ENCODE data around the gene CC2D2A.

The CC2D2A gene

GRCh38 chr4:15544248-15544729 is 74.6 kb downstream of the CC2D2A start:
- H3K9me3 ChIP-seq (replicated peaks; ENCODE audit: low read length): no peaks in the 10 kb centered on the region
- H3K4me3 ChIP-seq (ENCODE audit: low read length): no peak overlapping the region
- no peak overlapping the region for H3K4me2 ChIP-seq (ENCODE audit: low read length)
- H3K36me3 ChIP-seq (ENCODE audit: insufficient read depth, low read length): peaks cover 11% of the 10 kb centered on the region
- no peaks in the 10 kb centered on the region for H3K27me3 ChIP-seq (ENCODE audit: control insufficient read depth, insufficient read depth, low read length)
- H3K9ac ChIP-seq (ENCODE audit: low read depth, low read length): no peak overlapping the region
- H3K4me1 ChIP-seq (ENCODE audit: control insufficient read depth, insufficient read depth, low read length): no peaks in the 10 kb centered on the region

DNA sequence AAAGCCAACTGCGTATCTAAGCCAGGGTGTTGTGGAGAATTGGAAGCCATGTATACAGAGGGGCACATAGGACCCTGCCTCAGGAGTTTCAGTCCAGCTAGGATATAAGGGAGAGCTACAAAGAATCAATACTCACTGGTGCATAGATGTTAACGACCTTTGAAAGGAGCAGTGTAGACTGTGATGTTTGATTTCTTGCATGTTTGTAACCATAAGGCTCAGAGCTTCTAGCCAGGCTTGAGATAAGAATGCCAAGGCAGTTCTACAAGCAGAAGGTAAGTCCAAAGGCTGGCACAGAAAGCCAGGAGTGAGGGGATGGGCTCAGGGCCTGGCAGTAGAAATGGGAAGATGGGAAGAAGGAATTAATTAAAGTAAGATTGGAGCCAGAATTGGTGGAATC is 75.7 kb downstream of the CC2D2A start:
- H3K36me3 ChIP-seq (ENCODE audit: insufficient read depth, low read length): peaks cover 8% of the 10 kb centered on the region

GRCh38 chr4:15547392-15547791 is 77.7 kb downstream of the CC2D2A start:
- Histone ChIP-seq H3K4me2 (ENCODE audit: low read length) (no peak overlapping the region), H3K9ac (ENCODE audit: low read depth, low read length) (no peak overlapping the region), H3K36me3 (ENCODE audit: insufficient read depth, low read length) (peaks cover 6% of the 10 kb centered on the region), H3K9me3 (replicated peaks; ENCODE audit: low read length) (no peaks in the 10 kb centered on the region), H3K4me1 (ENCODE audit: control insufficient read depth, insufficient read depth, low read length) (no peaks in the 10 kb centered on the region), H3K27me3 (ENCODE audit: control insufficient read depth, insufficient read depth, low read length) (no peaks in the 10 kb centered on the region), H3K4me3 (ENCODE audit: low read length) (no peak overlapping the region)

More for the DNA sequence above, 75.7 kb downstream of the CC2D2A start:
- no peaks in the 10 kb centered on the region for H3K9me3 ChIP-seq (replicated peaks; ENCODE audit: low read length)
- H3K4me3 ChIP-seq (ENCODE audit: low read length): no peak overlapping the region
- no peaks in the 10 kb centered on the region for H3K4me1 ChIP-seq (ENCODE audit: control insufficient read depth, insufficient read depth, low read length)
- no peak overlapping the region for H3K9ac ChIP-seq (ENCODE audit: low read depth, low read length)
- H3K27me3 ChIP-seq (ENCODE audit: control insufficient read depth, insufficient read depth, low read length): no peaks in the 10 kb centered on the region
- H3K4me2 ChIP-seq (ENCODE audit: low read length): no peak overlapping the region

GRCh38 chr4:15550491-15550890 is 80.8 kb downstream of the CC2D2A start:
- peaks cover 9% of the 10 kb centered on the region for H3K36me3 ChIP-seq (ENCODE audit: insufficient read depth, low read length)
- no peak overlapping the region for H3K4me2 ChIP-seq (ENCODE audit: low read length)
- no peaks in the 10 kb centered on the region for H3K9me3 ChIP-seq (replicated peaks; ENCODE audit: low read length)
- no peak overlapping the region for H3K4me3 ChIP-seq (ENCODE audit: low read length)
- H3K4me1 ChIP-seq (ENCODE audit: control insufficient read depth, insufficient read depth, low read length): no peaks in the 10 kb centered on the region
- H3K9ac ChIP-seq (ENCODE audit: low read depth, low read length): no peak overlapping the region
- no peaks in the 10 kb centered on the region for H3K27me3 ChIP-seq (ENCODE audit: control insufficient read depth, insufficient read depth, low read length)

- Histone ChIP-seq H3K4me1 (ENCODE audit: control insufficient read depth, insufficient read depth, low read length) (no peaks in the 10 kb centered on the region), H3K27me3 (ENCODE audit: control insufficient read depth, insufficient read depth, low read length) (no peaks in the 10 kb centered on the region), H3K4me2 (ENCODE audit: low read length) (no peak overlapping the region), H3K36me3 (ENCODE audit: insufficient read depth, low read length) (peaks cover 16% of the 10 kb centered on the region), H3K9me3 (replicated peaks; ENCODE audit: low read length) (no peaks in the 10 kb centered on the region), H3K9ac (ENCODE audit: low read depth, low read length) (no peak overlapping the region), H3K4me3 (ENCODE audit: low read length) (no peak overlapping the region)
Measured at GRCh38 chr4:15551740-15552446, 82.2 kb downstream of the CC2D2A start.

GRCh38 chr4:15552557-15553362 is 83.1 kb downstream of the CC2D2A start:
- Histone ChIP-seq H3K4me1 (ENCODE audit: control insufficient read depth, insufficient read depth, low read length) (no peaks in the 10 kb centered on the region), H3K9me3 (replicated peaks; ENCODE audit: low read length) (no peaks in the 10 kb centered on the region), H3K4me2 (ENCODE audit: low read length) (no peak overlapping the region), H3K4me3 (ENCODE audit: low read length) (no peak overlapping the region), H3K9ac (ENCODE audit: low read depth, low read length) (no peak overlapping the region), H3K27me3 (ENCODE audit: control insufficient read depth, insufficient read depth, low read length) (no peaks in the 10 kb centered on the region), H3K36me3 (ENCODE audit: insufficient read depth, low read length) (peaks cover 20% of the 10 kb centered on the region)

- no peak overlapping the region for H3K4me3 ChIP-seq (ENCODE audit: low read length)
- H3K36me3 ChIP-seq (ENCODE audit: insufficient read depth, low read length): peaks cover 41% of the 10 kb centered on the region
Measured at GRCh38 chr4:15556511-15557092, 86.9 kb downstream of the CC2D2A start.

GRCh38 chr4:15557786-15558550 is 88.3 kb downstream of the CC2D2A start:
- H3K9me3 ChIP-seq (replicated peaks; ENCODE audit: low read length): no peaks in the 10 kb centered on the region

More at GRCh38 chr4:15556511-15557092, 86.9 kb downstream of the CC2D2A start:
- no peaks in the 10 kb centered on the region for H3K4me1 ChIP-seq (ENCODE audit: control insufficient read depth, insufficient read depth, low read length)
- H3K4me2 ChIP-seq (ENCODE audit: low read length): no peak overlapping the region
- H3K9me3 ChIP-seq (replicated peaks; ENCODE audit: low read length): no peaks in the 10 kb centered on the region
- H3K9ac ChIP-seq (ENCODE audit: low read depth, low read length): no peak overlapping the region
- H3K27me3 ChIP-seq (ENCODE audit: control insufficient read depth, insufficient read depth, low read length): no peaks in the 10 kb centered on the region

DNA sequence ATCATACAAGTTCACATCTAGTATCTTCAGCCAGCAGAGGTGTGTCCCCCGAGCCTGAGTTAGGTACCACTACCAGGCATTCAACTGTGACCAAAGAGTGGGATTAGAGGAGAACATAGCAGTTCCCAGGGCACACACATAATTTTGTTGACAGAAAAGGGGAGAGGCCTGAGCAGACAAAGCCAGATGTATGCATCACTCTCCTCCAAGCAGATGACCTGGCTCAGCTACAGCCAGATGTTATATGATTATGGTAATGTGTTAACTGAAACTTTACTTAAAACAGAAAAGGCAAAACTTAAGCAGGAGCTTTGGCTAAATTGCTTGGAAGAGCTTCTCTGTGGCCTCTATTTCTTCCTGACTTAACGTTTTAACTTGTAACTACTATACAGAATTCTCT is 88.9 kb downstream of the CC2D2A start:
- Histone ChIP-seq H3K4me1 (ENCODE audit: control insufficient read depth, insufficient read depth, low read length) (no peaks in the 10 kb centered on the region), H3K4me2 (ENCODE audit: low read length) (no peak overlapping the region), H3K36me3 (ENCODE audit: insufficient read depth, low read length) (peaks cover 46% of the 10 kb centered on the region), H3K9ac (ENCODE audit: low read depth, low read length) (no peak overlapping the region), H3K9me3 (replicated peaks; ENCODE audit: low read length) (no peaks in the 10 kb centered on the region), H3K4me3 (ENCODE audit: low read length) (no peak overlapping the region), H3K27me3 (ENCODE audit: control insufficient read depth, insufficient read depth, low read length) (no peaks in the 10 kb centered on the region)

More at GRCh38 chr4:15557786-15558550, 88.3 kb downstream of the CC2D2A start:
- no peak overlapping the region for H3K4me2 ChIP-seq (ENCODE audit: low read length)
- no peak overlapping the region for H3K4me3 ChIP-seq (ENCODE audit: low read length)
- H3K9ac ChIP-seq (ENCODE audit: low read depth, low read length): no peak overlapping the region
- no peaks in the 10 kb centered on the region for H3K4me1 ChIP-seq (ENCODE audit: control insufficient read depth, insufficient read depth, low read length)
- no peaks in the 10 kb centered on the region for H3K27me3 ChIP-seq (ENCODE audit: control insufficient read depth, insufficient read depth, low read length)
- peaks cover 44% of the 10 kb centered on the region for H3K36me3 ChIP-seq (ENCODE audit: insufficient read depth, low read length)

DNA sequence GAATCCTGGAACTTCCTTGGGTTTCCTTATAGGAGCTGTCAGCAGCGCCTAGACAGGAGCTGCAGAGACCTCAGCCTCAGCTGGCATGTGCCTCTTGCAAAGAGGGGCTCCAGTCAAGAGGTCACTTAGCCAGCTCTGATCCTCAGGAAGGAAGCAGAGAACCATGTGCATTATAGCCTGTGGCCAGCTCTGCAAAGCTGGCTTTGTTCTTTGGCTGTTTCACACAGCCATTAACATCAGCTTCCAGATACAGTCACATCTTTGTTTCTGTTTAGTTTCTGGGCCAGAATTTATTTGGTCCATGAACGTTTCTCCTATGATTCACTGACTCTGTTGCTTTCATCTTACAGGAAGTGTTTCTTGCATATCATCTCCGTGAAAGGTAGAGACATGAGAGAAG is 92.4 kb downstream of the CC2D2A start:
- no peaks in the 10 kb centered on the region for H3K27me3 ChIP-seq (ENCODE audit: control insufficient read depth, insufficient read depth, low read length)
- H3K9ac ChIP-seq (ENCODE audit: low read depth, low read length): no peak overlapping the region
- H3K4me3 ChIP-seq (ENCODE audit: low read length): no peak overlapping the region
- no peaks in the 10 kb centered on the region for H3K4me1 ChIP-seq (ENCODE audit: control insufficient read depth, insufficient read depth, low read length)
- H3K36me3 ChIP-seq (ENCODE audit: insufficient read depth, low read length): peaks cover 44% of the 10 kb centered on the region
- no peak overlapping the region for H3K4me2 ChIP-seq (ENCODE audit: low read length)
- no peaks in the 10 kb centered on the region for H3K9me3 ChIP-seq (replicated peaks; ENCODE audit: low read length)

GRCh38 chr4:15562623-15563022 is 92.9 kb downstream of the CC2D2A start:
- no peak overlapping the region for H3K9ac ChIP-seq (ENCODE audit: low read depth, low read length)
- H3K36me3 ChIP-seq (ENCODE audit: insufficient read depth, low read length): peaks cover 46% of the 10 kb centered on the region
- H3K27me3 ChIP-seq (ENCODE audit: control insufficient read depth, insufficient read depth, low read length): no peaks in the 10 kb centered on the region
- H3K4me3 ChIP-seq (ENCODE audit: low read length): no peak overlapping the region
- no peaks in the 10 kb centered on the region for H3K9me3 ChIP-seq (replicated peaks; ENCODE audit: low read length)
- H3K4me1 ChIP-seq (ENCODE audit: control insufficient read depth, insufficient read depth, low read length): no peaks in the 10 kb centered on the region
- H3K4me2 ChIP-seq (ENCODE audit: low read length): no peak overlapping the region
